ENCODE measurements around the gene DRD4.

DRD4 gene

DNA sequence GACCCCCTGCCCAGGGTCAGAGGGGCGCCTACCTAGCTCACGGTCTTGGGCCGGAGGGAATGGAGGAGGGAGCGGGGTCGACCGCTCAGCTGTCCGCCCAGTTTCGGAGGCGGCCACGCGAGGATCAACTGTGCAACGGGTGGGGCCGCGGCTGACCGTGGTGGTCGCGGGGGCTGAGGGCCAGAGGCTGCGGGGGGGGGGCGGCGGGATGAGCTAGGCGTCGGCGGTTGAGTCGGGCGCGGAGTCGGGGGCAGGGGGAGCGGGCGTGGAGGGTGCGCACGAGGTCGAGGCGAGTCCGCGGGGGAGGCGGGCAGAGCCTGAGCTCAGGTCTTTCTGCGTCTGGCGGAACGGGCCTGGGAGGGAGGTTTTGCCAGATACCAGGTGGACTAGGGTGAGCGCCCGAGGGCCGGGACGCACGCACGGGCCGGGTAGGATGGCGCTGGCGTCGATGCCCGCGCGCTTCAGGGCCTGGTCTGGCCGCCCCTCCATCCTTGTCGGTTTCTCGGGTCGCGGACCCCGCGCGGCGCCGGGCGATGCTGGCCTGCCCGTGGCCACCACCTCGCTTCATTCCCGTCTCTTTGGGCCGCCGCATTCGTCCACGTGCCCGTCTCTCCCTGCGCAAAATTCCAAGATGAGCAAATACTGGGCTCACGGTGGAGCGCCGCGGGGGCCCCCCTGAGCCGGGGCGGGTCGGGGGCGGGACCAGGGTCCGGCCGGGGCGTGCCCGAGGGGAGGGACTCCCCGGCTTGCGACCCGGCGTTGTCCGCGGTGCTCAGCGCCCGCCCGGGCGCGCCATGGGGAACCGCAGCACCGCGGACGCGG is at the start of gene DRD4:
DRD4 (plus strand) TSS at position 759 of the 822 bp plus-strand sequence; CDS start at position 795, 36 bp downstream.
- no peak for DNase-seq

DNA sequence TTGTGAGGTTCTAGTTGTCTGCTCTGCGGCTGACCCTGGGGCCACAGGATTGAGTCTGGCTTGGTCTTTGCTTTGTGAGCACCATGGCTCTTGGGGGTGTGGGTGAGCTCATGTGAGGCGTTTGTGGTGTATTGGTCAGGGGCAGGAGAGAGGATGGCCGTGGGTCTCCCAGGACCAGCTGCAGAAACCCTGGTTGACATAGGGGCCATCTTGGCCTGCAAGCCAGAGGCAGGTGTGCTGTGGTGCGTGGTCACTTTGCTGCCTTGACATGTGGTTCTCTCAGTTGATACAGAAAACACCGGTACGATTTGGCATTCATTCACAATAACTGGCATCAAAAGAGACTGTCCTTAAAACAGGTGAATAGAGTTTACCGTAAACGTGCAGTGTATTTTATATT is 49.5 kb upstream of the DRD4 start:
- no peak for DNase-seq

DNA sequence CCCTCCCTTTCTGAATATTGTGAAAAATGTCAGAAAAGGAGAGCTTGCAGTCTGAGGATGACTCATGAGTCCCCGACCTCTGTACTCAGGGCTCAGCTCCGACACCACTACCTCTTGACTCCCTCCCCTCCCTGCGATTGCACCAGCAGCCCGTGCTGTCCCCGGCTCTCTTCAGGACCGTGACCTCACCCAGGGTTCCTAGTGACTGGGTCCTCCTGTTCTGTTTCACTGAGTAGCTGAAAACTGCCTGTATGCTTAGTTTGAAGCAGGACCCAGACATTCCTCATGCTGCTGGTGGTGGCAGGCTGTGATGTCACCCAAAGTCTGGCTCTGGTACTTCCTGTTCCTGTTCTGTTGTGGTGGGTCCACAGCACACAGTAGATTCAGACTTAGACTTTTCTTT is 49.1 kb upstream of the DRD4 start:
- no peak for DNase-seq

DNA sequence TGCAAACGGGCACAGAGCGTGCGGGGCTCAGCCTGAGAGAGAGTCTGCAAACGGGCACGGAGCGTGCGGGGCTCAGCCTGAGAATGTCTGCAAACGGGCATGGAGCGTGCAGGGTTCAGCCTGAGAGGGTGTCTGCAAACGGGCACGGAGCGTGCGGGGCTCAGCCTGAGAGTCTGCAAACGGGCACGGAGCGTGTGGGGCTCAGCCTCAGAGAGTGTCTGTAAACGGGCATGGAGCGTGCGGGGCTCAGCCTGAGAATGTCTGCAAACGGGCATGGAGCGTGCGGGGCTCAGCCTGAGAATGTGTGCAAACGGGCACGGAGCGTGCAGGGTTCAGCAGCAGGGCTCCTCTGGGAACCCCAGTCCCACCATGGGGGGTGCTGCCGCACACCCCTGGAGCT is 47.3 kb upstream of the DRD4 start:
- no peak for DNase-seq

DNA sequence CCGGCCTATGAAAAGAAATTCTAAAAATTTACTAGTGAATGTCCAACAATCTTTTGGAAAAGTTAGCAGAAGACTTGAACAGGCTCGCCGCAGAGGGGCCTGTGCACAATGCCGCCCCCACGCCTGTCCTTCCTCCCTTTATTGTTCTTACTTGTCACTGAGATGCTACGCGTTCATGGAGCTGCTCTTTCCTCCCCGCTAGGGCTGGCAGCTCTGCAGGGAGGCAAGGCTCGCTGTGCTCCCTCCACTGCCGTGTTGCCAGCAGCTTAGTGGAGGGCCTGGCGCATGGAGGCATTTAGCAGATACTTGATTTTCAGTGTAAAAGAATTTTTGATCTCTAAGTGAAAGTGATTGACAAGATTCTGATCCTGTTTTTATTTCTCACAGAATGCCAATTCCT is 46.1 kb upstream of the DRD4 start:
- DNase-seq = no peak

DNA sequence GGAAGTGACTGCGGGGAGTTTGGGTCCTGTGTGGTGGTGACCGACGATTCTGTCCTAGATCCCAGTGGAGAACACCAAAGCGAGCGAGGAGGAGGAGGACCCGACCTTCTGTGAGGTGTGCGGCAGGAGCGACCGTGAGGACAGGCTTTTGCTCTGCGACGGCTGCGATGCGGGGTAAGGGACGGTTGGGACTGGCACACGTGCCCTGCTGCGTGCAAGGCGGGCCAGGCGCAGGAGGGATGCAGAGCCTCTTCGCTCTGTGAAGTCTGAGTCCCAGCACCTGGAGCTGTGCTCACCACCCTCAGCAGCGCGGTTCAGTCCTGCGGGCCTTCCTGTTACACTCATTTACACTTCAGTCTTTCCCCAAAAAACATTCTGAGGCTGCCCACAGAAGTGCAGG is 44.6 kb upstream of the DRD4 start:
- no peak for DNase-seq

GRCh38 chr11:592918-593317 is 44.2 kb upstream of the DRD4 start:
- no peak for DNase-seq

GRCh38 chr11:593347-593746 is 43.7 kb upstream of the DRD4 start:
- DNase-seq = no peak

GRCh38 chr11:595400-595799 is 41.7 kb upstream of the DRD4 start:
- no peak for DNase-seq

DNA sequence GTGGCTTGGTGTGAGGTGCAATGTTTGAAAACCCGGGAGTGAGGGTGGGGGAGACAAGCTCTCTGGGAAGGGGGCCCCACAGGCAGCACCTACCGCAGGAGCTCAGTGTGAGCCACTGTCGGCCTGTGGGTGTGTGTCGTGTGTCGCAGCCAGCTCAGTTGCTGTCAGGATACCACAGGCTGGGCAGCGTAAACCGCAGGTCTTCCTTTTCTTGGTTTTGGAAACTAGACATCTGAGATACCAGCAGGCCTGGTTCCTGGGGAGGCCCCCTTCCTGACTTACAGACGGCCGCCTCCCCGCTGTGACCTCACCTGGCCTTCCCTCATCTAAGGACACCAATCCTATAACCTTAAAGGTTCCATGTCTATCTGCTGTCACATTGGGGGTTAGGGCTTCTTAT is 40.7 kb upstream of the DRD4 start:
- DNase-seq = no peak

DNA sequence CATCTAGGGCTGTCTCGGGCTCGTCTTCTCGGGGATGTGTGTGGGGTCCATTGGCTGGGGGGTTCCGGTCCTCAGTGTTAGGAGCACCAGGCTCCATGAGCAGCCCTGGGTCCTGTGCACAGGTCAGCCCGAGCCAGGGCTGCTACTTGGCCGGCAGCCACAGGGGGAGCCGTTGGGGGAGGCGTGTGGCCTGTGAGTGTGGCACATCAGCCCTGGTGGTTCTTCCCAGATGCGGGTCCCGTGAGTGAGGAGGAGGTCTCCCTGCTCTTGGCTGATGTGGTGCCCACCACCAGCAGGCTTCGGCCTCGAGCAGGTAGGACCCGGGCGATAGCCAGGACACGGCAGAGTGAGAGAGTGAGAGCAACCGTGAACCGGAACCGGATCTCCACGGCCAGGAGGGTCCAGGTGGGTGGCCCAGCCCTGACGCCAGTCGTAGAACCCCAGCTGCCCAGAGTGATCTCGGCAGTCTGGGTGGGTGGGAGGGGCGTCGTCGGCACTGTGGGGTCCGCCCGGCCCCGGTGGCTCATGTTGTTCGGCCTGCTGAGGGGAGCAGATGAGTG is 39.8 kb upstream of the DRD4 start:
- no peak for DNase-seq

GRCh38 chr11:598005-598680 is 38.9 kb upstream of the DRD4 start:
- no peak for DNase-seq

- DNase-seq = no peak
Measured at GRCh38 chr11:601573-602245, 35.4 kb upstream of the DRD4 start.

GRCh38 chr11:603154-603553 is 33.9 kb upstream of the DRD4 start:
- no peak for DNase-seq

GRCh38 chr11:605286-606129 is 31.6 kb upstream of the DRD4 start:
- no peak for DNase-seq

DNA sequence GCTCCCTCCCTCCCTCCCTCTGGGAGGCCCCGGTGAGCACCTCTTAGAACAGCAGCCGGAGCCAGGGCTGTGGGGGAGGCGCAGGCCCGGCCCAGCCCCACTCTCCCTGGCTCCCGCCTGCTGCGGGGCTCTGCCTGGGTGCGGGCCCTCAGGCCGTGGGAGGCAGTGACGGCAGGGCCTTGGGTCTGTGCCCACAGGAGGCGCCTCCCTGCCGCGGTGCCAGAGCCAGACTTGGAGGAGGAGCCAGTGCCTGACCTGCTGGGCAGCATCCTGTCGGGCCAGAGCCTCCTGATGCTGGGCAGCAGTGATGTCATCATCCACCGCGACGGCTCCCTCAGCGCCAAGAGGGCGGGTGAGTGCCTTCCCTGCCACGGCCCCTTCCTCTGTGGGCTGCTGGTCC is 30.8 kb upstream of the DRD4 start:
- DNase-seq = peak; percentile 18

DNA sequence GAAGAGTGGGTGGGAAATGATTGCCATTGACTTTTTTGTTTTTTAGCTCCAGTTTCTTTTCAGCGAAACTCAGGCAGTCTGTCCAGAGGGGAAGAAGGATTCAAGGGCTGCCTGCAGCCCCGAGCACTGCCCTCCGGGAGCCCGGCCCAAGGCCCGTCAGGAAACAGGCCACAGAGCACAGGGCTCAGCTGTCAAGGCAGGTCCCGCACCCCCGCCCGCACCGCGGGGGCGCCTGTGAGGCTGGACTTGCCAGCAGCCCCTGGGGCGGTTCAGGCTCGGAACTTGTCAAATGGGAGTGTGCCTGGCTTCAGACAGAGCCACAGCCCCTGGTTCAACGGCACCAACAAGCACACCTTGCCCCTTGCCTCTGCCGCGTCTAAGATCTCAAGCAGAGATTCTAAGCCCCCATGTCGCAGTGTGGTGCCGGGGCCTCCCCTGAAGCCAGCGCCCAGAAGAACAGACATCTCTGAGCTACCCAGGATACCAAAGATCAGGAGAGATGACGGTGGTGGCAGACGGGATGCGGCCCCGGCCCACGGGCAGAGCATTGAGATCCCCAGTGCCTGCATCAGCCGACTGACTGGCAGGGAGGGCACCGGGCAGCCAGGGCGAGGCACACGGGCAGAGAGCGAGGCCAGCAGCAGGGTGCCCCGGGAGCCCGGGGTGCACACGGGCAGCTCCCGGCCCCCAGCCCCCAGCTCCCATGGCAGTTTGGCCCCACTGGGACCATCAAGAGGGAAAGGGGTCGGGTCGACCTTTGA is 29.9 kb upstream of the DRD4 start:
- DNase-seq = no peak

- no peak for DNase-seq
Measured at GRCh38 chr11:607971-608659, 29.0 kb upstream of the DRD4 start.

DNA sequence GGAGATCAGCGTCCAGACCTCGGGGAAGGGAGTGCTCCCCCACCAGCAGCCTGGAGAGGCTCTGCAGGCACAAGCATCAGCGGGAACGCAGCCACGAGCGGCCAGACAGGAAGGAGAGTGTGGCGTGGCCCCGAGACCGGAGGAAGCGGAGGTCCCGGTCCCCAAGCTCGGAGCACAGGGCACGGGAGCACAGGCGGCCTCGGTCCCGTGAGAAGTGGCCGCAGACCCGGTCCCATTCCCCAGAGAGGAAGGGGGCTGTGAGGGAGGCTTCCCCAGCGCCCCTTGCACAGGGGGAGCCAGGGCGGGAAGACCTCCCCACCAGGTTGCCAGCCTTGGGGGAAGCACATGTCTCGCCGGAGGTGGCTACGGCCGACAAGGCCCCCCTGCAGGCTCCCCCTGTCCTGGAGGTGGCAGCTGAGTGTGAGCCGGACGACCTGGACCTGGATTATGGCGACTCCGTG is 28.2 kb upstream of the DRD4 start:
- no peak for DNase-seq

DNA sequence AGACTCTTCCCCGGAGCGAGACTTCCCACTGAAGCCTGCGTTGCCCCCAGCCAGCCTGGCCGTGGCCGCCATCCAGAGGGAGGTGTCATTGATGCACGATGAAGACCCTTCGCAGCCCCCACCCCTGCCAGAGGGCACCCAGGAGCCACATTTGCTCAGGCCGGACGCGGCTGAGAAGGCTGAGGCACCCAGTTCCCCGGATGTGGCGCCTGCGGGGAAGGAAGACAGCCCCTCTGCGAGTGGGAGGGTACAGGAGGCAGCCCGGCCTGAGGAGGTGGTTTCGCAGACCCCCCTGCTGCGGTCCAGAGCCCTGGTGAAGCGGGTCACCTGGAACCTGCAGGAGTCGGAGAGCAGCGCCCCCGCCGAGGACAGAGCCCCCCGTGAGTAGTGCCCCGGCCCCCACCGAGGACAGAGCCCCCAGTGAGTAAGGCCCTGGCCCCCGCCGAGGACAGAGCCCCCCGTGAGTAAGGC is 27.7 kb upstream of the DRD4 start:
- no peak for DNase-seq

Measured in DMS153 (cell line).